Activated CD4-positive, alpha-beta T cell treated with anti-CD3 and anti-CD28 coated beads for 24 hours (primary cell): ENCODE measurements around the gene HCN1.
A peak's percentile ranks its signal among the peaks of the same experiment; 100 is the strongest.

Experiments
- DNase-seq, 2 donors: peaks; one replicate each; pipeline ENCODE4 v3.0.0-alpha.2; 2020; ENCODE audit warnings: low read depth in 2 of 2

Gene HCN1

GRCh38 chr5:45696206-45696836 lies at the start of gene HCN1:
HCN1 (minus strand) TSS chr5:45696380.
- peak; percentile 16 to 30 for DNase-seq

GRCh38 chr5:45741110-45741509 lies 44.9 kb upstream of the HCN1 start:
- no peak for DNase-seq

- DNase-seq = no peak
Observed at GRCh38 chr5:45737153-45737552, 41.0 kb upstream of the HCN1 start.

- DNase-seq = no peak
Observed at GRCh38 chr5:45725537-45725936, 29.4 kb upstream of the HCN1 start.

GRCh38 chr5:45697201-45697600 lies 1.0 kb upstream of the HCN1 start:
- DNase-seq = no peak

- no peak for DNase-seq
Observed at GRCh38 chr5:45695804-45696156, 400 bp downstream of the HCN1 start.

- DNase-seq = no peak
Observed at GRCh38 chr5:45694971-45695803, 993 bp downstream of the HCN1 start.

GRCh38 chr5:45694255-45694814 lies 1.8 kb downstream of the HCN1 start:
- DNase-seq = no peak

- no peak for DNase-seq
Observed at GRCh38 chr5:45692481-45692880, 3.7 kb downstream of the HCN1 start.

- no peak for DNase-seq
Observed at GRCh38 chr5:45691656-45692055, 4.5 kb downstream of the HCN1 start.

- DNase-seq = no peak
Observed at GRCh38 chr5:45687701-45688100, 8.5 kb downstream of the HCN1 start.

- no peak for DNase-seq
Observed at GRCh38 chr5:45686620-45687019, 9.6 kb downstream of the HCN1 start.

- no peak for DNase-seq
Observed at GRCh38 chr5:45684118-45684517, 12.1 kb downstream of the HCN1 start.

GRCh38 chr5:45680950-45681349 lies 15.2 kb downstream of the HCN1 start:
- DNase-seq = no peak

GRCh38 chr5:45677524-45677923 lies 18.7 kb downstream of the HCN1 start:
- DNase-seq = no peak

- no peak for DNase-seq
Observed at GRCh38 chr5:45672271-45672670, 23.9 kb downstream of the HCN1 start.

GRCh38 chr5:45648744-45649143 lies 47.4 kb downstream of the HCN1 start:
- no peak for DNase-seq

- DNase-seq = no peak
Observed at GRCh38 chr5:45643056-45643455, 53.1 kb downstream of the HCN1 start.

GRCh38 chr5:45642370-45642769 lies 53.8 kb downstream of the HCN1 start:
- no peak for DNase-seq

- DNase-seq = no peak
Observed at GRCh38 chr5:45639040-45639439, 57.1 kb downstream of the HCN1 start.

GRCh38 chr5:45627076-45627656 lies 69.0 kb downstream of the HCN1 start:
- no peak for DNase-seq

- DNase-seq = no peak
Observed at GRCh38 chr5:45623832-45624231, 72.3 kb downstream of the HCN1 start.

GRCh38 chr5:45622365-45622764 lies 73.8 kb downstream of the HCN1 start:
- DNase-seq = no peak
